HG02970 (cell line): ENCODE data around the gene GRIA4.

Experiments
- ATAC-seq: cut with Tn5 transposase; IDR thresholded peaks from one replicate; pipeline ENCODE4 v1.9.1; 2021; ENCODE audit warnings: mild to moderate bottlenecking, moderate library complexity, moderate number of reproducible peaks; ENCODE audit not compliant: unreplicated experiment, low FRiP score

The GRIA4 gene

GRCh38 chr11:105609832-105610781, at the start of gene GRIA4:
TSS of gene GRIA4 (plus strand) at chr11:105610073. CDS start at chr11:105610998, 925 bp downstream.
- ATAC-seq: no peak

GRCh38 chr11:105573091-105573490, 36.8 kb upstream of the GRIA4 start:
- no peak for ATAC-seq

DNA sequence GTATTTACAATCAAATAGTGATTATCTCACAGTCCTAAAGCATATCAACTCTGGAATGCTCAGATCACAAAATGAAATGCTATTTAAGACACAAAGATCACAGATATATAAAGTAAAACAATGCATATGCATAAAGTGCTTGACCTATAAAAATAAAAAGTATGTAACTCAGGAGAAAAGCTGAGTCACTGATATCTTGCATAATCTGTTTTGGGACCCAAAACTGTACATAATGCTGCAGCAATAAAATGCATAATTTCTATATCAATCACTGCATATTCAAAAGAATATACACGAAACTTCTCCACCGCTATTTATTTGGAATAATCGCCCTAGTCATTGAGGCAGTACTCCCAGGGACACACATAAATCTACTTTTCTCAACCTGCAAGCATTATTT, 34.9 kb upstream of the GRIA4 start:
- no peak for ATAC-seq

- ATAC-seq: no peak
Observed at GRCh38 chr11:105577641-105578040, 32.2 kb upstream of the GRIA4 start.

DNA sequence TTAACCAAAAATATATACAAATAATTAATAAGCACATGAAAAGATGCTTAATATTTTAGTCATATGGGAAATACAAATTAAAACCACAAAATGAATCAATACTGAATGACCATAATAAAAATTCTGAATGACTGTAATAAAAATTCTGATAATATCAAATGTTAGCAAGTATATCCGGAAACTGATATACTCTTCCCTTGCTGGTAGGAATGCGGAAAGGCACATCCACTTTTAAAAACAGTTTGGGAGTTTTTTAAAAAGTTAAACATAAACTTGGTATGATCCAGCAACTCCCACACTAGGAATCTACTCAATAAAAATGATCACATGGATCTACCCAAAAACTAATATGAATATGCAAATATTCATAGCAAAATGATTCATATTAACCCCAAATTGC, 30.8 kb upstream of the GRIA4 start:
- ATAC-seq: no peak

DNA sequence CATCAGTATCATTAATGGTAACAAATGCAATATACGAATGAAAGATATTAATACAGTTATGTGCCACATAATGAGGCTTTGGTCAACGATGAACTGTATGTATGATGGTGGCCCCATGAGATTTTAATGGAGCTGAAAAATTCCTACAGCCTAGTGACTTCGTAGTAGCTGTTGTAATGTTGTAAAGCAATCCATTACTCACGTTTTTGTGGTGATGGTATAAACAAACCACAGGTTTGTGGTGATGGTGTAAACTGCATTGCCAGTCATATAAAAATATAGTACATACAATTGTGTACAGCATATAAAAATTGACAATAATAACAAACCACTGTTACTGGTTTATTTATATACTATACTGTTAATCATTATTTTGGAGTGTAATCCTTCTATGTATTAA, 27.4 kb upstream of the GRIA4 start:
- ATAC-seq: no peak

GRCh38 chr11:105588001-105588400, 21.9 kb upstream of the GRIA4 start:
- no peak for ATAC-seq

- no peak for ATAC-seq
Observed at GRCh38 chr11:105589346-105589745, 20.5 kb upstream of the GRIA4 start.

GRCh38 chr11:105592035-105592434, 17.8 kb upstream of the GRIA4 start:
- ATAC-seq: no peak

GRCh38 chr11:105598371-105598770, 11.5 kb upstream of the GRIA4 start:
- ATAC-seq: no peak

DNA sequence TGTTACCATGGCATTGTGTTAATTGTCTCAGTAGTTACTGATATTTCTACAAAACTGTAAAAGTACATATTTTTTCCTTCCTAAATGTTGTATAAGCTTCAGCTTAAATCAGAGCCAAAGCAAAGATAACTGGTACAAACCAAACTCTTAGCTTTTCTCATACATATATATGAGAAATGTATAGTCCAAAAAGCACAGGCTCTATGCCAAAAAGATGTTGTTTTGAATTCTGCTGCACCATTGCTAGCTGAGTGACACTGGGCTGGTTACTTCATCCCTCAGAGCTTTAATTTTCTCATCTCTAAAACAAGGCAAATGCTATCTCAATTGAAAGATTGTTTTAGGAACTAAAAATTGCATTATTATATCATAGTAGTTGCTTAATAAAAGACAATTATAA, 6.7 kb upstream of the GRIA4 start:
- no peak for ATAC-seq

DNA sequence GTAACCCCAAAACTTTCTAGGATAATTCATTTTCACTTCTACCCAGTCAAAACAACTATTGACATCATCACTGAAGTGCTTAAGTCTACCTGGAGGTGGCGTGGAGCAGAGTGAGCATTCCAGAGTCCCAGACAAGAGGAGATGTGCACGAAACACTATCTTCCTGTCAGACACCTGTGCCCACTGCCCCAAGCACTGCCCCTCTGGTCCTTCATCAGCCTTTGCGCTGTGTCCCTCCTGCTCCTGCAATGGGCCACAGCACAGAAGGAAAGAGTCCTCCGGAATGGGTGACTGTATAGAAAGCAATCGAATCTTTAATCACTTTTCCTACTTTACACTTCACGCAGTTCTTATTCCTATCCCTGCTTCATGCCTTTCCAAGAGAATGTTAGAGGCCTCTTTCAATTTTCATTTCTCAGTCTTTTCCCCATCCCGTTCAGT, 512 bp upstream of the GRIA4 start:
- ATAC-seq: no peak

GRCh38 chr11:105610871-105611571, 1.1 kb downstream of the GRIA4 start:
- no peak for ATAC-seq

GRCh38 chr11:105611572-105612441, 1.9 kb downstream of the GRIA4 start:
- no peak for ATAC-seq

GRCh38 chr11:105612771-105613170, 2.9 kb downstream of the GRIA4 start:
- ATAC-seq: no peak

GRCh38 chr11:105613183-105613582, 3.3 kb downstream of the GRIA4 start:
- no peak for ATAC-seq

GRCh38 chr11:105618343-105618955, 8.6 kb downstream of the GRIA4 start:
- ATAC-seq: no peak

DNA sequence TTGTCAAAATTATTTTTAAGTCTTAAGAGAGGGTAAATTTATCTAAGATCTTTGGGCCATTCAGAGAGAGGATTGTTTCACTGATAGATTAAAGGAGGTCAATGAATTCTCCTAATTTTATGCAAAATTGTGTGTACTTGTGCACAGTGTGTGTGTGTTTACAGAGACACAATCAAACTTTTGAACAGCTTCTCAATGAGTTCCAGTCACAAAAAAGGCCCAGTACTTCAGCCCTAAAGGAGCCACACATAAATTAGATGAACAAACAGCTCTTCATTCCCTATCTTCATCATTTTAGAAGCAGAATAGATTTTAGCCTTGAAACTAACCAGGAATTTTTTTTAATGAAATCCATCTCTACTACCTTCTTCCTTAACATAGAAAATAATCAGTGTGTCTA, 9.7 kb downstream of the GRIA4 start:
- no peak for ATAC-seq

DNA sequence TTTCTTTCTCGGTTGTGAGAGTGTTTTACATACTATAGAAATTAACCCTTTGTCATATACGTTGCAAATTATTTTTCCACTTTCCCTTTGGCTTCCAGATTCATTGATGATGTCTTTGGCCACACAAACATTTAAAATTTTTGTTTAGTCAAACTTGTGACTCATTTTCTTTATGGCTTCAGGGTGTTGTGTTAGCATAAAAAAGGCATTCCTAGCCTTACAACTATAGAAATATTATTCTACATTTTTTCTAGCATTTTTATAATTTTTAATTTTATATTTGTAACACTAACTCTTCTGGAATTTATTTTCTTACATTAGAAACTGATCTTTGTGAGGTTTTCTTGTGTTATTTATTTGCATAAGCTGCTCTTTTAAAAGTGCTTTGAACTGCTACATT, 12.1 kb downstream of the GRIA4 start:
- no peak for ATAC-seq

DNA sequence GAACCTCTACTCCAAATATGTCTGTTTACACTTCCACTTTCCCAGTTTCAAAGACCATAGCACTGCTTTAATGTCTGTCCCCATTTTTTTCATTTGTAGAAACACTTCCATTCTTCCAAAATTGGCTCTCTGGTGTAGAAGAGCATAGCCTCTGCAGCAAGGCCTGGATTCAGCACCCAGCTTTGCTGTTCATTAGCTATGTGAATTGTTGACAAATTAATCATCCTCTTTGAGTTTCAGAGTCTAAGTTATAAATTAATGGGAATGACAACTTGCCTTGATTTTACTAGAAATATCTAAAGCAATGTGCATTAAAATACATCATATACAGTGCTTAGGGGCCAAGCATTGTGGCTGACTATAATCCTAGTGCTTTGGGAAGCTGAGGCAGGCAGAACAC, 22.4 kb downstream of the GRIA4 start:
- no peak for ATAC-seq
